Suppressor macrophage treated with lipopolysaccharide for 1 hour (primary cell): ENCODE data around the gene PPP1R15B.
"Not testable (repeated sequence)": the region's sequence is repeated elsewhere in the genome, so short reads cannot be mapped to it uniquely, and the experiment has no call there.

ENCODE experiments used
- DNase-seq, 3 donors: peaks; one replicate each; pipeline ENCODE4 v3.0.0-alpha.2; 2020 to 2022

Gene PPP1R15B

GRCh38 chr1:204443871-204444581 lies 32.4 kb upstream of the PPP1R15B start:
- DNase-seq, result no peak

- no peak for DNase-seq
Measured at GRCh38 chr1:204443260-204443619, 31.6 kb upstream of the PPP1R15B start.

GRCh38 chr1:204442376-204443259 lies 31.0 kb upstream of the PPP1R15B start:
- no peak for DNase-seq

- DNase-seq, result no peak
Measured at GRCh38 chr1:204441558-204441957, 29.9 kb upstream of the PPP1R15B start.

GRCh38 chr1:204439621-204440375 lies 28.2 kb upstream of the PPP1R15B start:
- no peak for DNase-seq

GRCh38 chr1:204438628-204439027 lies 27.0 kb upstream of the PPP1R15B start:
- DNase-seq, result peak in 1 of 3 donors; percentile 34

- DNase-seq, result no peak
Measured at GRCh38 chr1:204437796-204438570, 26.4 kb upstream of the PPP1R15B start.

GRCh38 chr1:204435872-204436271 lies 24.3 kb upstream of the PPP1R15B start:
- no peak for DNase-seq

- peak; percentile 60 to 79 (median 66) for DNase-seq
Measured at GRCh38 chr1:204435381-204435831, 23.8 kb upstream of the PPP1R15B start.

- DNase-seq, result no peak
Measured at GRCh38 chr1:204434116-204434755, 22.6 kb upstream of the PPP1R15B start.

GRCh38 chr1:204432708-204433107 lies 21.1 kb upstream of the PPP1R15B start:
- DNase-seq, result no peak

GRCh38 chr1:204431310-204432184 lies 19.9 kb upstream of the PPP1R15B start:
- peak; percentile 84 to 93 (median 90) for DNase-seq

- DNase-seq, result no peak
Measured at GRCh38 chr1:204429746-204430145, 18.1 kb upstream of the PPP1R15B start.

GRCh38 chr1:204426971-204427701 lies 15.5 kb upstream of the PPP1R15B start:
- peak; percentile 39 to 72 (median 71) for DNase-seq

GRCh38 chr1:204426474-204426873 lies 14.9 kb upstream of the PPP1R15B start:
- no peak for DNase-seq

- peak; percentile 68 to 82 (median 81) for DNase-seq
Measured at GRCh38 chr1:204426035-204426436, 14.4 kb upstream of the PPP1R15B start.

- no peak for DNase-seq
Measured at GRCh38 chr1:204424621-204425020, 13.0 kb upstream of the PPP1R15B start.

GRCh38 chr1:204422061-204422705 lies 10.6 kb upstream of the PPP1R15B start:
- not testable (repeated sequence) for DNase-seq

GRCh38 chr1:204421441-204421840 lies 9.8 kb upstream of the PPP1R15B start:
- DNase-seq, result no peak
